Measurements from ENCODE around the gene HDHD5.

DNA sequence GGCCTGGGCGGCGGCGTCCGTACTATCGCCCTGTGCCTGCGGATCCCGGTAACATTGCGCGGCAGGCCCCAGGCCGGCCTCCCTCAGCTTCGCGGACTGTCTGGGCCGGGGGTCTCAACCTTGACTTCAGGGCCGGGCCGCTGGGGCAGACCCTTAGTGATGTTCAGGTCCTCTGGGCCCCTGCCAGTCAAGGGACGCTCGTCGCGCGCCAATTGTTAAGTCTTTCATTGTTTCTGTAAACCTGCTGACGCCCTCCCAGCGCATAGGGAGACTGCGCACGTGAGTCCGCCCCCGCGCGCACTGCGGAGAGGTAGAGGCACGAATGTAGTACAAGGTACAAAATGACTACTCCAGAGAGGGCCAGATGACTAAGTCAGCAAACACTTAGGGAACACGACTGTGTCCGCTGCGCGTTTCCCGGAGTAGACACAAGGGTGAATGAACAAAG is 451 bp upstream of the HDHD5 start:
- TF ChIP-seq, protein P1, sequence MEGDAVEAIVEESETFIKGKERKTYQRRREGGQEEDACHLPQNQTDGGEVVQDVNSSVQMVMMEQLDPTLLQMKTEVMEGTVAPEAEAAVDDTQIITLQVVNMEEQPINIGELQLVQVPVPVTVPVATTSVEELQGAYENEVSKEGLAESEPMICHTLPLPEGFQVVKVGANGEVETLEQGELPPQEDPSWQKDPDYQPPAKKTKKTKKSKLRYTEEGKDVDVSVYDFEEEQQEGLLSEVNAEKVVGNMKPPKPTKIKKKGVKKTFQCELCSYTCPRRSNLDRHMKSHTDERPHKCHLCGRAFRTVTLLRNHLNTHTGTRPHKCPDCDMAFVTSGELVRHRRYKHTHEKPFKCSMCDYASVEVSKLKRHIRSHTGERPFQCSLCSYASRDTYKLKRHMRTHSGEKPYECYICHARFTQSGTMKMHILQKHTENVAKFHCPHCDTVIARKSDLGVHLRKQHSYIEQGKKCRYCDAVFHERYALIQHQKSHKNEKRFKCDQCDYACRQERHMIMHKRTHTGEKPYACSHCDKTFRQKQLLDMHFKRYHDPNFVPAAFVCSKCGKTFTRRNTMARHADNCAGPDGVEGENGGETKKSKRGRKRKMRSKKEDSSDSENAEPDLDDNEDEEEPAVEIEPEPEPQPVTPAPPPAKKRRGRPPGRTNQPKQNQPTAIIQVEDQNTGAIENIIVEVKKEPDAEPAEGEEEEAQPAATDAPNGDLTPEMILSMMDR (IDR thresholded peaks at IDR 0.05) = no peak
- TF ChIP-seq POLR2A (IDR thresholded peaks at IDR 0.05) = no peak

Data from uterus (tissue), 2 donors.